LNCaP clone FGC (cell line): ENCODE results near the gene RHBDD3.

ENCODE experiments used
- DNase-seq: peaks from one replicate; pipeline ENCODE4 v3.0.0-alpha.2; 2011; ENCODE audit warnings: low read depth
- H3K4me3 ChIP-seq: 2 replicates; pipeline ENCODE4 v1.5.1; 2011; ENCODE audit warnings: mild to moderate bottlenecking, low read depth, low read length, control low read depth
- CTCF ChIP-seq: IDR thresholded peaks from 2 replicates; pipeline ENCODE4 v1.5.1; 2012; ENCODE audit warnings: mild to moderate bottlenecking; ENCODE audit not compliant: control insufficient read depth, insufficient read depth; ENCODE audit errors: extremely low read depth

Gene RHBDD3

GRCh38 chr22:29215012-29215860, 52.5 kb downstream of the RHBDD3 start:
- TF ChIP-seq CTCF, result no peak
- no peak for DNase-seq
- no peak overlapping the region for H3K4me3 ChIP-seq

DNA sequence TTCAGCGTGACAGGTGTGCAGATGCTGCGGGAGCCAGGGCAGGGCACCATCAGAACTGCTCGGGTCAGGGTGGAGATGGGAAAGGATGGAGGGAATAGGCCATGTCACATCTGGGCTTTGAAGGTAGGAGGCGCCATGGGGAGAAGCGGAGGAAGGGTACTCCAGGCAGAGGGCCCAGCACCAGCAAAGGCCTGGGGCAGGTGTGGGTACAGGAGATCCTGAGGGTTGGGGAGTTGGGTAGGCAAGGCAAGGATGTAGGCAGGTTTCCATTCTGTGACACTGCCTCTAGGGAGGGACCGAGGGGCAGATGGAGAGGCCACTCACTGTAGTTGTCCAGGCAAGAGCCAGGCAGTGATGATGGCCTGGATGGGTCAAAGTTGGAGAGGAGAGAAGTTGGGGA, 53.5 kb downstream of the RHBDD3 start:
- no peak overlapping the region for H3K4me3 ChIP-seq
- no peak for DNase-seq
- no peak for TF ChIP-seq CTCF

DNA sequence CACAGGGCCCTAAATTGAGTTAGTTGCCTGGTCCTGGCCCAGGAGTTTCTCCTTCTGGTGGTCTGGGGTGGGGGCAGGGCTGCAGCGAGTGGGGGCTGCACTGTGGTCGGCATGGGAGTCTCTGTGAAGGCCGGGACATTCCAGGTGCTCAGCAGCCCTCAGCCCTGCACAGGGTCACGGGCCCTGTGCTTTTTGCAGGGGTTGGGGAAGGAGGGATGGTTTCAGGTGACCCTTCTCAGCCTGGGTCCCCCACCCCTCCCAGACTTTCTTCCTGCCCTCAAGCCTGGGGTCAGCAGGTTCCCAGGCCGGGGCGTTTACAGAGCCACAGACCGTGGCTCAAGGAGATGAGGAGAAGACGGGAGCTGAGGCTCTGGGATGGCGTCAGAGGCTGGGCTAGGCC, 54.3 kb downstream of the RHBDD3 start:
- no peak overlapping the region for H3K4me3 ChIP-seq
- no peak for TF ChIP-seq CTCF
- DNase-seq, result no peak

DNA sequence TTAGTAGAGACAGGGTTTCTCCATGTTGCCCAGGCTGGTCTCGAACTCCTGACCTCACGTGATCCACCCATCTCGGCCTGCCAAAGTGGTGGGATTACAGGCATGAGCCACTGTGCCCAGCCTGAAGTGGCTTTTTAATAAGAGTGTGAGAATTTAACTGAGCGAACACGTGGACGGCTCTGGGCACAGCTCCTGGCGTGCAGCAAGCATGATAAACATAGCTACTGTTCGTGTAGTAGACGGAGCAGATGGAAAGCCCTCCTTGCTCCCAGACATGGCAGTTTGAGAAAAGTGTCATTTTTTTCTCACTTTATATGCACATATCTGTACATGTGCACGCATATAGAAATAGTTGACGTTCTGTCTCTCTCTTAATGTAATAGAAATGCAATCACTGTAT, 55.0 kb downstream of the RHBDD3 start:
- TF ChIP-seq CTCF, result no peak
- DNase-seq, result no peak
- H3K4me3 ChIP-seq, result no peak overlapping the region

DNA sequence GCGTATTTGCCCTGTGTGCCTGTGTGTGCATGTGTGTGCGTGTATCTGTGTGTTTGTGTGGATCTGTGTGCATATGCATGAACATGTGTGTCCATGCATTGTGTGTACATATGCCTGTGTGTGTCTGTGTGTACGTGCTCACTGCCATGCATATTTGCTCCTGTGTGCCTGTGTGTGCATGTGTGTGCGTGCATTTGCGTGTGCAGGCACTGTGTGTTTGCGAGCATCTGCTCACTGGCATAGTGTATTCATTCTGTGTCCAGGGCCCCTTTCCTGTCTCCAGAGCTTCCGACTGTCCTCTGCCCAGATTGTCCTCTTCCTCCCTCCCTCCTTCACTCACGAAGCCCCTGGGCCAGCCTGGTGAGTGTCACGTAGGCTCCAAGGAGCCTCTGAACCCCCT, 56.3 kb downstream of the RHBDD3 start:
- no peak overlapping the region for H3K4me3 ChIP-seq
- DNase-seq, result no peak
- TF ChIP-seq CTCF, result no peak

DNA sequence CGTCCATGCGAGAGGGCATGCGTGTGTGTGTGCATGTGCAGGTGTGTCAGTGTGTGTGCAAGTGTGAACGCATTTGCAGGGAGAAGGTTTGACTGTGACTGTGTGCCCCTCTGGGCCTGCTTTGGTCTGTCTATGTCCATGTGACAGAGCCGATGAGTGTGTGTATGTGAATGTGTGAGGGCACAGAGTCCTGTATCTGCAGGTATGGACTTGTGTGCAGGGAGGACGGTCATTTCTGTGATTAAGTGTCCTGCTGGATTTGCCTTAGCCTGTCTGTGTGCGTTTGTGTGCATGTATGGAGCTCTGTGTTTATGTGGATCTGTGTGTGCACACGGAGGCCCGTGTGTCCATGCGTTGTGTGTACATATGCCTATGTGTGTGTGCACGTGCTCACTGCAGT, 56.7 kb downstream of the RHBDD3 start:
- no peak overlapping the region for H3K4me3 ChIP-seq
- no peak for DNase-seq
- no peak for TF ChIP-seq CTCF
